ENCODE data around the gene RBP3.

Gene RBP3

DNA sequence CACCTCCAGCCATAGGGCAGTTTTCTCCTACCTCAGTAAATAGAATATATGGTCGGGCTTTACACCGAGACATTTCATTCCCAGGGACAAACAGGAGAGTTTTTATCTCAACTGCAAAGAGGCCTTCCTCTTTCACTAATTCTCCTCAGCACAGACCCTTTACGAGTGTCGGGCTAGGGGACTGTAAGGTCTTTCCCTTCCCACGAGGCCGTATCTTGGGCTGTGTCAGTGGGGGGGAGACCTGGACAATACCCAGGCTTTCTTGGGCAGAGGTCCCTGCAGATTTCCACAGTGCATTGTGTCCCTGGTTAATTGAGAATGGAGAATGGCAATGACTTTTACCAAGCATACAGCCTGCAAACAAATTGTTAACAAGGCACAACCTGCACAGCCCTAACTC lies 49.1 kb downstream of the RBP3 start:
- H3K27ac Mint-ChIP-seq = no peak overlapping the region
- H3K27me3 Mint-ChIP-seq = peaks cover 34% of the 10 kb centered on the region

GRCh38 chr10:47400251-47400650 lies 52.1 kb downstream of the RBP3 start:
- ATAC-seq (no peak), DNase-seq (no peak)
- Mint-ChIP-seq H3K9me3 (no peaks in the 10 kb centered on the region), H3K36me3 (ENCODE audit: low read depth) (no peaks in the 10 kb centered on the region), H3K4me1 (no peaks in the 10 kb centered on the region), H3K4me3 (no peak overlapping the region), H3K27me3 (peaks cover 18% of the 10 kb centered on the region), H3K27ac (no peak overlapping the region)

More for the DNA sequence above, 49.1 kb downstream of the RBP3 start:
- Mint-ChIP-seq H3K36me3 (ENCODE audit: low read depth) (no peaks in the 10 kb centered on the region), H3K9me3 (no peaks in the 10 kb centered on the region), H3K4me3 (no peak overlapping the region), H3K4me1 (no peaks in the 10 kb centered on the region)
- ATAC-seq = no peak
- no peak for DNase-seq

DNA sequence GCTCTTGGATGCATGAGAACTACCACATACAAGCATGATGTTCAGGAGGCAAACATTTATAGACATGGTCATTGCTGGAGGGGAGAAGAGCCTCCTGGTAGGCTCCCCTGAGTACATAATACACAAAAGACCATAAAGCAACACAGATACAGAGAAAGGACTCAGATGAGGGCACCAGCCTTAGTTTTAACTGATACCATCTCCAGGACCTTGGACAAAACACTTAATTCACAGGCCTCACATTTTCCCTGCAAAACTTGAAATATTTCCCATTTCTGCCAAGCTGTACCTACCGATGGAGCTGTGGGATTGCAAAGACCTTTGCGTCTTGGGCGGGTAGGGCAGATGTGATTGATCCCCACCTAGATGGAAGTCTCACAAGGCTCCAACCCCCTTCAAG lies 52.6 kb downstream of the RBP3 start:
- Mint-ChIP-seq H3K36me3 (ENCODE audit: low read depth) (no peaks in the 10 kb centered on the region), H3K4me1 (no peaks in the 10 kb centered on the region), H3K27ac (no peak overlapping the region), H3K27me3 (peaks cover 13% of the 10 kb centered on the region), H3K4me3 (no peak overlapping the region), H3K9me3 (no peaks in the 10 kb centered on the region)
- no peak for DNase-seq
- ATAC-seq = no peak

DNA sequence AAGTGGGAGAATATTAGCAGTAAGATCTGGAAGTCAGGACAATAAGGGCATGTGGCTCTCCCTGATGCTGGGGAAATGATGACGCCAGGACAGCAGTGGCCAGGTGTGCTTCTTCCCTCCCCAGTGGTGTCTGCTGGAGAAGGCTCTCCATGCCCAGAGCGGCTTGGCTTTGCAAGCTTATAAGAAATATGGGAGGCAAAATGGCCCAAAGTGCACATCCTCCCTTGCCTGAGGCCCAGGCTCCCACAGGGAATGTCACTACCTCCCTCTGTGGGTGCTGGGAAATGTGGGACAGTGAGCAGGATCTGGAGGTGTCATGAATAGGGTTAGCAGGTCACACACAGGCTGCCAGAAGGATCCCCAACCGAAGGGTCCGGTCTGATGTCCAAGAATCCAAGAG lies 53.0 kb downstream of the RBP3 start:
- no peak overlapping the region for H3K27ac Mint-ChIP-seq
- DNase-seq (no peak), ATAC-seq (no peak)
- no peaks in the 10 kb centered on the region for H3K4me1 Mint-ChIP-seq
- no peaks in the 10 kb centered on the region for H3K36me3 Mint-ChIP-seq (ENCODE audit: low read depth)
- H3K27me3 Mint-ChIP-seq = peaks cover 13% of the 10 kb centered on the region
- no peak overlapping the region for H3K4me3 Mint-ChIP-seq
- H3K9me3 Mint-ChIP-seq = no peaks in the 10 kb centered on the region

- Mint-ChIP-seq H3K4me1 (no peaks in the 10 kb centered on the region), H3K36me3 (ENCODE audit: low read depth) (no peaks in the 10 kb centered on the region), H3K27me3 (peaks cover 13% of the 10 kb centered on the region), H3K27ac (no peak overlapping the region), H3K9me3 (no peaks in the 10 kb centered on the region), H3K4me3 (no peak overlapping the region)
- ATAC-seq (no peak), DNase-seq (no peak)
Measured at GRCh38 chr10:47401874-47402640, 53.9 kb downstream of the RBP3 start.

DNA sequence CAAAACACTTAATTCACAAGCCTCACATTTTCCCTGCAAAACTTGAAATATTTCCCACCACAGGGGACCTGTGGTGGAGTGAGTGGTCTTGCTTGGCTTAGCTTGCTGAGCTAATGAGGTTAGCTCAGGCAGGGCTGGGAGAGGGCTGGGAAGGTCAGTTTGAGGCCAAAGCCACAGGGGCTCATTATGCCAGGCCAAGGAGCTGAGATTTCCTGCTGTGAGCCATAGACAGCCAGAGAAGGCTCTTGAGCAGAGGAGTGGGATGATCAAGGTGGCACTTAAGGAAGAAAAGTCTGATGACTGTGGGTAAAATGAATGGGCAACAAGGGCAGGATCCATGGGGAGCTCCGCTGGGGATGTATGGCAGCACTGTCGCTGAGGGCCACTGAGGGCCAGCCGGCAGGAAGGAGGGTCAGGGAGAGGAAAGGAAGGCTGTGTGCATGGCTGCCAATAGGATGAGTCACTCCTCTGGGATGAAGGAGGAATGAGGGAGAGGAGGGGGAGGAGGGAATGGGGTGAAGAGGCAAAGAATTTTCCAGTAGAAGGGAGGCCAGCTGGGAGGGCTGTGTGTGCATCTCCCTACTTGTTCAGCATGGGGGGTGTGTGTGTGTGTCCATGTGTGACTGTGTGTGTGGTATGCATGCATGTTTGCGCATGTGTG lies 54.6 kb downstream of the RBP3 start:
- Mint-ChIP-seq H3K36me3 (ENCODE audit: low read depth) (no peaks in the 10 kb centered on the region), H3K4me3 (no peak overlapping the region), H3K9me3 (no peaks in the 10 kb centered on the region), H3K4me1 (no peaks in the 10 kb centered on the region), H3K27me3 (peaks cover 13% of the 10 kb centered on the region), H3K27ac (no peak overlapping the region)
- ATAC-seq (no peak), DNase-seq (no peak)

DNA sequence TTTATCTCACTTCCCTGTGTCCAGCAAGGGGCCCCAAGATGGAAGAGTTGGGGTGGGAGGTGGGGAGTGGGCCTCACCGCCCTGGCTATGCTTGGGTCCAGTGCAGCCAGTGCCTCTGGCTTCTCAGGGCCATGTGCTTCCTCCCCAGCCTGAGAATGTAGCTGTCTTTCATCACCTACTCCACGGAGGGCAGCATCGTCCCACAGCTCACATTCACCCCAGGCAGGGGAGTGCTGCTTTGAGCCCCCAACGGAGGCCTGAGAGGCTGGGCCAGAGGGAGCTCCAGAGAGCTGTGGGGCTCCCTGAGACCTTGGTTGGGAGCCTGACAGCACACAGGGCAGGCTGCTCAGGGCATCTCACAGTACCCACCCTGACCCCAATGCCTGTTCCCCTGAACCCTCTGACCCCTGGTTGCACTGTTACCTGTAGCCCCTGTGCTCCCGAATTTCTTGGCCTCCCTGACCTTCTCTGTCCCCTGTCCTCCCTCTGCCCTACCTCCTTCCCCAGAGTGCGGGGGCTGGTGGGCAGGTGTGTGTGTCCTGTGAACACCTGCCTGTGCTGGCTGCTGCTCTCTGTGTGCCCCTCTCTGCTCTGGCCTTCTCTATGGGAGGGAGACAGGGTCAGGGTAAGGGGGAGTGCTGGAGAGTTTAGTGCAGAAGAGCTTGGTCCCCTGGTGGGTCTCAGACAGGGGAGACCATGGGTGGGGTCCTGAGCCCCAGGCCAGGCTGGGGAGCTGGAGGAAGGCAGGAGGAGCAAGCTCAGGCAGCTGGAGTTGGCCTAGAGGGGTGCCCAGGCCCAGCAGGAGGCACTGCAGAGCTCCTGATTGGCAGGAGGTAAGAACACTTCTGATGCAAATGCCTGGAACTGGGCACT lies 55.5 kb downstream of the RBP3 start:
- Mint-ChIP-seq H3K36me3 (ENCODE audit: low read depth) (no peaks in the 10 kb centered on the region), H3K4me3 (no peak overlapping the region), H3K4me1 (no peaks in the 10 kb centered on the region), H3K27me3 (peaks cover 6% of the 10 kb centered on the region), H3K9me3 (no peaks in the 10 kb centered on the region), H3K27ac (no peak overlapping the region)
- DNase-seq (no peak), ATAC-seq (no peak)

GRCh38 chr10:47404446-47404845 lies 56.3 kb downstream of the RBP3 start:
- H3K36me3 Mint-ChIP-seq (ENCODE audit: low read depth) = no peaks in the 10 kb centered on the region
- H3K27me3 Mint-ChIP-seq = peaks cover 3% of the 10 kb centered on the region
- no peak for DNase-seq
- H3K9me3 Mint-ChIP-seq = no peaks in the 10 kb centered on the region
- no peak overlapping the region for H3K4me3 Mint-ChIP-seq
- no peaks in the 10 kb centered on the region for H3K4me1 Mint-ChIP-seq
- no peak overlapping the region for H3K27ac Mint-ChIP-seq
- no peak for ATAC-seq

DNA sequence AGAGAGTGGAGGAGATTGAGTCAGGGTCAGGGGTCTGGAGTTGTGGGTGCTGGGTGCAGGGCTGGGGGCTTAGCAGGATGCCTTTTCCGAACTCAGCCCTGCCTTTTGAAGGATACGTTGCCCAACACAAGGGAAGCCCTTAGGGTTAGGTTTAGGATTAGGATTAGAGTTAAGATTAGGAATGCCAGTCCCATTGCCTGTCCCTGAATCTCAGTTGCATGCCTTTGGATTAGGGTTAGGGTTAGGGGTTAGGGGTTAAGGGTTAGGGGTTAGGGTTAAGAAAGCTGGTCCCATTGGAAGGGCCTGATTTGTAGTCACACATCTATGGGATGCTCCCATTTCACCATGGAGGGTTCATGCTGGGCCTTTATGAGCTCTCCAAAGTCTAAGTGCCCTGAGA lies 56.8 kb downstream of the RBP3 start:
- Mint-ChIP-seq H3K27ac (no peak overlapping the region), H3K27me3 (peaks cover 3% of the 10 kb centered on the region), H3K4me3 (no peak overlapping the region), H3K9me3 (no peaks in the 10 kb centered on the region), H3K36me3 (ENCODE audit: low read depth) (no peaks in the 10 kb centered on the region), H3K4me1 (no peaks in the 10 kb centered on the region)
- ATAC-seq (no peak), DNase-seq (no peak)

GRCh38 chr10:47405857-47406547 lies 57.8 kb downstream of the RBP3 start:
- ATAC-seq = no peak
- H3K36me3 Mint-ChIP-seq (ENCODE audit: low read depth) = no peaks in the 10 kb centered on the region

GRCh38 chr10:47406548-47406869 lies 58.3 kb downstream of the RBP3 start:
- Mint-ChIP-seq H3K4me3 (no peak overlapping the region), H3K27me3 (no peaks in the 10 kb centered on the region), H3K27ac (no peak overlapping the region), H3K9me3 (no peaks in the 10 kb centered on the region), H3K36me3 (ENCODE audit: low read depth) (no peaks in the 10 kb centered on the region), H3K4me1 (no peaks in the 10 kb centered on the region)
- no peak for DNase-seq
- ATAC-seq = no peak

More at GRCh38 chr10:47405857-47406547, 57.8 kb downstream of the RBP3 start:
- Mint-ChIP-seq H3K4me3 (no peak overlapping the region), H3K4me1 (no peaks in the 10 kb centered on the region), H3K9me3 (no peaks in the 10 kb centered on the region), H3K27me3 (no peaks in the 10 kb centered on the region), H3K27ac (no peak overlapping the region)
- no peak for DNase-seq

- H3K27me3 Mint-ChIP-seq = no peaks in the 10 kb centered on the region
- no peak for DNase-seq
- no peak overlapping the region for H3K4me3 Mint-ChIP-seq
- no peaks in the 10 kb centered on the region for H3K9me3 Mint-ChIP-seq
- no peaks in the 10 kb centered on the region for H3K4me1 Mint-ChIP-seq
- no peaks in the 10 kb centered on the region for H3K36me3 Mint-ChIP-seq (ENCODE audit: low read depth)
- ATAC-seq = no peak
- H3K27ac Mint-ChIP-seq = no peak overlapping the region
Measured at GRCh38 chr10:47406870-47407691, 58.9 kb downstream of the RBP3 start.
